Hippocampal formation (tissue), 2 donors: ENCODE measurements around the gene SRSF1.

Experiments
- DNase-seq, 2 donors: peaks; one replicate each; lab custom pipeline; 2025; lab: John Stamatoyannopoulos, UW

SRSF1 gene

DNA sequence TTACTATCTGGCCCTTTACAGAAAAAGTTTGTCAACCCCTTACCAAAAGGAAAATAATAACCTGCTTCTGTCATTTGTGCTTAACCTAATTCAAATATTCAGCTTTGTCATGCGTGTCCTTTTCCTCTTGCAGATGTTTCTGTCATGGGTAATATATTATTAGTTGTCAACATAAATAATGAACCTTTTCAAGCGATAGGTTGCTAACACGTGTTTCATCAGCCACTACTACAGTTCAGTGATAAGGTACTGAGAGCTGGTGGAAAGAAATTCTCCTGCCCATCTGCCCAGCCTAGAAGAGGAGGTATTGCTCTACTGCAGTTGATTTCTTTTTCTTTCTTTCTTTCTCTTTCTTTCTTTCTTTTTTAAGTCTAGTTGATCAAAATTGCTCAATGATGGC lies 12.0 kb upstream of the SRSF1 start:
- DNase-seq: no peak

DNA sequence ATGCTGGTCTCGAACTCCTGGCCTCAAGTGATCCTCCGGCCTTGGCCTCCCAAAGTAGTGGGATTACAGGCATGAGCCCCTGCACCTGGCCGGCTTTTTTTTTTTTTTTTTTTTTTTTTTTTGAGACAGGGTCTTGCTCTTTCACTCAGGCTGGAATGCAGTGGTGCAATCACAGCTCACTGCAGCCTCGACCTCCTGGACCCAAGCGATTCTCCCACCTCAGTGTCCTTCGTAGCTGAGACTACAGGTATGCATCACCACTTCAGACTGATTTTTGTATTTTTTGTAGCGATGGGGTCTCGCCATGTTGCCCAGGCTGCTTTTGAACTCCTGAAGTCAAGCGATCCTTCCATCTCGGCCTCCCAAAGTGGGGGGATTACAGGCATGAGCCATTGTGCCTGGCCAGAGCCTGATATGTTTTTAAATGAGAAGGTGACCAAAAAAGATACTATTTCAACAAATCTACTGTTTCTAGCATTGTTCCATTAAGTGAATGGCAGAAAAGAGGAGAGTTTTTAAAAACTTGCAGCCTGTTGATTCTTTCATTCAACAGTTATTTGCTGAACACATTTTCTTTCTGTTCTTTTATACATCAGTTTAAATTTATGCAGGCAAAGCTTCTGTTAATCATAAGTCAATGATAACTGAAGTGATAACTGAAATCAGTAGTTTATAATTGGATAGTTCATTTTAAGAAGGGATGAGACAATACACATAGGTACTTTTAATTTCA lies 3.2 kb upstream of the SRSF1 start:
- no peak for DNase-seq

DNA sequence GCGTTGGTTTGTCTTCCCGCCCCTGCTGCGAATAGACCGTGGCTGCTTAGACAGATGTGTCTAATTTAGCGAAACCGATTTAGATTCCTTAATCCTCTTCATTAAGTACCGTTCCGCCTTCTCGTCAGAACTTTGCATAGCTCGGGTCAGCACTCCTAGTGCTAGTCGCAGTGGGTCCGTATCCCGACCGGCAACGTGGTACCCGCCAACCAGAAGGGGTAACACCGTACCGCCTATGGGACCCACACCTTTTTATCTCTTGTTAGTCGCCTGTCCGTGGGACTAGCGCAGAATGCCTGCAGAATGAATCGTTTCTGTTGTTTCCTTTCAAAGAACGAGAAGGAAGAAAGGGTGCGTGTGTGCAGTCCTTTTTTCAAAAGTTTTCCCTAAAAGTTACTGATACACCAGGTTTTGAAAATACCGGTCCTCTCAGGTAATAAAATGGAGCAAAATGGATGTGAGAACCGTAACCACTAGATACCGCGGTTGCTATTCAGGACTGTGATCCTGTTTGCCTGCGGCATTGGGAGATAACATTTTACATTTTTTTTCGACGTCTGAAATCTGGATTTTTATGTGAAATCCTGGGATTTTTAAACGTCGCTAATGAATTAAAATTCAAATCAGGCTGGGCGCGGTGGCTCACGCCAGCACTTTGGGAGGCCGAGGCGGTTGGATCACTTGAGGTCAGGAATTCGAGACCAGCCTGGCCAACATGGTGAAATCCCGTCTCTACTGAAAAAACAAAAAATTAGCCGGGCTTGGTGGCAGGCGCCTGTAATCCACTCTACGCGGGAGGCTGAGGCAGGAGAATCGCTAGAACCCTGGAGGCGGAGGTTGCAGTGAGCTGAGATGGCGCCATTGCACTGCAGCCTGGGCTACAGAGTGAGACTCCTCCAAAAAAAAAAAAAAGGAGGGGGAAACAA lies 998 bp upstream of the SRSF1 start:
- no peak for DNase-seq

DNA sequence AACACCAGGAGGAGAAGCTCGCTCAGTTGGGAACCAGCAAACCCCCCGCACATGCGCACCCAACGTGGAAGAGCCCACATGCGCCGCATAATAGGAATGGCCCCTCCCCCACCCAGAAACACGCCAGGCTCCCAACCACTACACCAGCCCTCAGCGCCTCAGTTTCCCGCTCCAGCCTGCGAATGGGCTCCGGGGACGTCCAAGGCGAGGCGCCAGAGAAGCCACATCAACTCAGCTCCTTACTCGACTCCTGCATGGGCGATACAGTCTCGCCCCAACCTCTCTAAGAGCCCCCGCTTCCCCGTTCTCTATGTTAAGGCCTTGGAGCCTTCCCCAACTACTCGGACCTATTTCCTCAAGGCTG lies 504 bp downstream of the SRSF1 start:
- DNase-seq: peak in 1 of 2 donors; percentile 61

DNA sequence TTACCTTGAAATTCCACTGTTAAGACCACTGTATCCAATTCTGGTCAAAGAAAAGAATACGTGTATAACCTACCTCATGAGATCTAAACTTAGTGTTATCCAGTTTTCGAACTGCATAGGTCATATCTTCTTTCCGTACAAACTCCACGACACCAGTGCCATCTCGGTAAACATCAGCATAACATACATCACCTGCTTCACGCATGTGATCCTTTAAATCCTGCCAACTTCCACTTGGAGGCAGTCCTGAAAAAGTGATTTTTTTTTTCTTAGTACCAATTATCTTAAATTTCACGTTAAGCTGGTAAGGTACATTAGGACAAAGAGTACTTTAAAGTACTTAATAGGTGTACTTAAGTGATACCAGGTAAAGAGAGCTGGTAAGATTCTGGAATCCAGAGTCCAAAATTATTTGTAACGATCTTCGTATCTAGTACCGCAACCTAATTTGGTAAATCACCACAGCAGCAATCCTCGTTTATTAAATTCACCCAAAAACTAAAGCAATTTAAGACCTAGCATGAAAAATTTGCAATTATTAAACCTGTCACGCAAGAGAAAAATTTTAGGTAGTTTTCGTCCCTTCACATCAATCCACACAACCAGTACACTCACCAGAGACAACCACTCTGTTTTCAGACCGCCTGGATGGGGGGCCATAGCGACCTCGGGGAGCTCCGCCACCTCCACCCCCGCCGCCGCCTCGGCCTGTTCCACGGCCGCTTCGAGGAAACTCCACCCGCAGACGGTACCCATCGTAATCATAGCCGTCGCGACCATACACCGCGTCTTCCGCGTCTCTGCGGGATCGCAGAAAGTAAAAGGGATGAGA lies 1.1 kb downstream of the SRSF1 start:
- DNase-seq: no peak

DNA sequence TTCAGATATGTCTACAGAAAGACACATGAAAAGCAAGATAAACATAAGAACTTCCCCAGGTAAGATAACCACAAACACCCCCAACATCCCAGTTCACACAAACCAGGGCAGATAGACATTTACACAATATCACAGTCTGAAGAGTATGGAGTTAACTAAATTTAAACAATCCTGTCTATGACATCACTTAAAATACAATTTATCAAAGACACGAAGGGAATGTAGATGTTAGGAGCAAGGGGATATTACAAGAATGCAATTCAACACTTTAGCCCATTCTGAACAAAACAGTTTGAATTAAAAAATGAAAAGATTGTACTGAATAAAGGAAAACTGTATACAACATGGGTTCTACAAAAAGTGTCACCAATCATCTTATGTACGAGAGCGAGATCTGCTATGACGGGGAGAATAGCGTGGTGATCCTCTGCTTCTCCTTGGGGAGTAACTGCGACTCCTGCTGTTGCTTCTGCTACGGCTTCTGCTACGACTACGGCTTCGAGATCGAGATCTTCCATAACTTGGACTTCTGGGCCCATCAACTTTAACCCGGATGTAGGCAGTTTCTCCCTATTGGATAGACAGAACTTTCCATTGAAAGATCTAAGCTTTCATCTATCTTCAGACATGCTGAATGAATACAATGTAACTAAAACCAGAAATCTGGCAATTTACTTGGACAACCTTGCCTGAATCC lies 1.9 kb downstream of the SRSF1 start:
- no peak for DNase-seq

DNA sequence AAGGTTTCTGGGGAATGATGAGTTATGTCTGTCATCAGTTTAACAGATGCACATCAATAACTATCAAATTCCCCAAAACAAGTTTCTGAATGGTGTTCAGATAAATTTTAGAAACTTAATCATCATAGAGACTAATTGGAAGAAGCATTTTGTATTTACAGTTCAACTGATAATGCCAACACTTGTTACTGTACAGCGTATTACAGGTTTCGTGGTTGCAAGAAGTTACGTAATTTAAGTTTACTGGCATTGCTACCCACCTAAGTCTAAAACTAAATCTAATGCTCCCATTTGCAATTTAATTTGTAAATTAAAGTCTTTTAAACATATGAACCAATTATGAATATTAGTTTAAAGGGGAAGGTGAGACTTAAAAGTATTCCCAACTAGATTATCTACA lies 3.0 kb downstream of the SRSF1 start:
- DNase-seq: no peak

GRCh38 chr17:58002973-58003372 lies 4.1 kb downstream of the SRSF1 start:
- DNase-seq: no peak

- no peak for DNase-seq
Observed at GRCh38 chr17:58002154-58002948, 4.7 kb downstream of the SRSF1 start.

DNA sequence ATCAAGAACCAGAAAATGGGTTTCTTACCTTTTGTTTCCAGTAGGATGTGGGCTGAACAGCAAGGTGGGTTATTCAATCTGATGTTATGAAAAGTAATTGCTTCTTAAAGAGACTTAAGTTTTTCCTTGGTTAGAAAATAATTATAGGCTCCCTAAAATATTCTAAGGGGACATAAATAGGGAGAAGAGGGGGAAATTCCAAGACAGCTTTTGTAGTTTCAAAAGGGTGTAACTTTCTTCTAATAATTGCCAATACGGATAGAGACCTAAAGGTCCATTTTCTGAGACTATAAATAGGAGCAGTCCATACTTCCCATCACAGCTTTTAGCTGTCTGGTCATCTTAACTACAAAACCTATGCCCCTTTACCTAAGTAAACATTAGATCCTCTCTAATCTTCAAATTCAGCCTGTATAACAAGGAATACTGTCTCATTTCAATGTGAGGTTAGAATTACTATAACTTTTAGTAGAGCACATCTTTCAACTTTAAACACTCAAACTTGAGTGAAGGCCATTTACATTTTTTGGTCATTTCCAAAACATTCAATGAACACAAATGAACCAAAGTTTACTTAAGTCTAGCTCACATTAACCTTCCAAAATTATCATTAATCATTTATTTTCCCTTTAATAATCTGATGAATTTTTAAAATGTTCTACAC lies 5.5 kb downstream of the SRSF1 start:
- no peak for DNase-seq

DNA sequence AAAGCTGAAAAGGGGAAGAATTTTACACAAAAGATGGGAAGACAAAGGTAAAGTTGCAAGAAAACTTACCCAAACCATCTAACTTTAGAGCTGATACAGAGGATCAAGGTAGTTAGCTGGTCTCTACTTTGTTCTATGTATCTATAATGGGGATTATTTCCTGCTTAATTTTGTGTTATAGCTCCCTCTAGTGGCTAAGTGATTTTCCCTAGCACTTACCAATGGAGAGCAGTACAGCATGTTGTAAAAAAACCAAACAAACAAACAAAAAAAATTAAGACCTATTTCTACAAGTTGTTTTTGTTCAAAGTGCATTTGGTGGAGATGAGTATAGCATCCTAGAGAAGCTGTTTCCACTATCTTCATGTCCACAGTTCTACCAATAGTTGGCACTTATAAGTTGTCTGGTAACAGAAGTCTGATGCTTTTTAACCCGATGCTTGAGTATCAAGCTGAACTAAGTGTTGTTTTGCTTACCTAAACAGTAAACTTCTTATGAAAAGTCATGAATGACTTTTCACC lies 7.5 kb downstream of the SRSF1 start:
- DNase-seq: peak in 1 of 2 donors; percentile 78

DNA sequence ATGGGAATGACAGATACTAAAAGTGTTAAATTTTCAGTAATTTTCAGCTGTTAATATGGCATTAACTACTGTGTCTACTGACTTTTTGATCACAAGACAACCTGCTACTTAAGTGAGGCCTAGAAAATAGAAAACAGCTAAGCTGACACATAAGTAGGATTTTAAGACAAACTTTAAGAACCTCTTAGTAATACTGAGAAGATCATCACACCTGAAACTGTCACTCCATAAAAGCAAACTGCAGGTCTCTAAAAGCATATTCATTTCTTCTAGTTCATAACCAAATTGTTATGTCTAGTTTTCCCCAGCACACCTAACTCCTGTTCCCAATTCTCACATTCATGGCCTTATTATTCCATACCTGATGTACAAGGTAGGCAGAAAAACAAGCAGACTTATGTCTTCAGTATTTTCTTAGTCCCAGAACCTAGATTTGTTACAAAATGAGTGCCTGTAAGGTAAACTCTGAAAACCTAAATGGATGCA lies 8.0 kb downstream of the SRSF1 start:
- no peak for DNase-seq

GRCh38 chr17:57997085-57997809 lies 9.8 kb downstream of the SRSF1 start:
- DNase-seq: no peak

DNA sequence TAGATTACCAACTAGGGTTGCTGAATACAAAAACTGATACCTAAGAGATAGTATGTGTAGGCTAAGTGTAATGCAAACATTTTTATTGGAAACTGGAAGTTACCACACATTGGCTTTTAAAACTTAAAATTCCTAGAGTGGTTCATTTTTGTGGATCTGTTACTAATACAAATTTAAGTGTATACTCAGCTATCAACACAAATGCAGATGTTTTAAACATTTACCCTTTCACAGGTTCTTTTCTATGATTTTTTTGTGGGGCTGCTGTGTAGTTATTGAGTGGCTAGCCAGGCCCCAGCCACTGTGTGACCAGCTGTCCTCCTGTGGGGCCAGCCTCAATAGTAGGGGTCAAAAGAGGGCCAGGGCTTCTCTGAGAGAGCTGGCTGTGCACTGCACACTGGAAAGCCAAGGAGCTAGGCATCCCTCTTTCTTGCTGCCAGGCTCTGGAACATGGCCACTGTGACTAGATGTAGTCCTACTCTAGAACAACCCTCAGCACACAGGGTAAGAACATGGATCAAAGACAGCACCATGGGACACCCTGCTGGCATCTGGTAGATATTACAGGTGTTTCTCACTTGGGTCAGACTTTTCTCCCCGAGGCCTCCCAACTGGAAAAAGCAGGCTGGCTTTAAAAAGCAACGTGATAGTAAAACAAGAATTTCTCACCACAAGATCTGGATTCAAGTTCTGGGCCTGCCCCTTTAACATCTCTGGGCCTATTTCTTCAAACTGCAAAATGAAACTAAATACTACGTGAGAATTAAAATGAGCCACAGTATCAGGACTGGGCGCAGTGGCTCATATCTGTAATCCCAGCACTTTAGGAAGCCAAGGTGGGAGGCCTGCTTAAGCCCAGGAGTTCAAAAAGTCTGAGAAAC lies 11.7 kb downstream of the SRSF1 start:
- peak; percentile 52 to 77 for DNase-seq

DNA sequence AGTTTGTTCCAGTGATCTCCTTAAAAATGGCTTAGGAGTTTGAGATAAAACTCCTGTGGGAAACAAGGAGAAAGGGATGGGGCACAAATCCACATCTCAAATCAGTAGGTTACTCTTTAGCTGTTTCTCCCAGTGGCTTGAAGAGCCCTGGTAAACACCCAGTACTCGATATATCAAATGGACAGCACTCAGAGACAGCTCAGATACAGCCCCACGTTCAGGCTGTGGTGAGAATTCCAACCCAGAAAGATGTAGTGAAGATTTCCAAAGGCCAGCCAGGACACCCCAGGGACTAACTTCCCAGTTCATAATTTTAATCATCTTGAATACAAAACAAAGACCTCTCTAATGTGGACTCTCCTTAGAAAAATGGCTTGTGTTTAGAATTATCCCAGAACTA lies 12.6 kb downstream of the SRSF1 start:
- DNase-seq: no peak

GRCh38 chr17:57993471-57994365 lies 13.3 kb downstream of the SRSF1 start:
- no peak for DNase-seq

- DNase-seq: no peak
Observed at GRCh38 chr17:57991537-57991936, 15.5 kb downstream of the SRSF1 start.
